Measurements from ENCODE around the gene C14orf93. TPM values are rescaled to one million over a fixed set of nuclear protein-coding genes. Genes with fewer than 3 reads are reported as not detected.

C14orf93 gene
- total RNA-seq, 1 experiment from 2014 or later: 8.2 TPM

DNA sequence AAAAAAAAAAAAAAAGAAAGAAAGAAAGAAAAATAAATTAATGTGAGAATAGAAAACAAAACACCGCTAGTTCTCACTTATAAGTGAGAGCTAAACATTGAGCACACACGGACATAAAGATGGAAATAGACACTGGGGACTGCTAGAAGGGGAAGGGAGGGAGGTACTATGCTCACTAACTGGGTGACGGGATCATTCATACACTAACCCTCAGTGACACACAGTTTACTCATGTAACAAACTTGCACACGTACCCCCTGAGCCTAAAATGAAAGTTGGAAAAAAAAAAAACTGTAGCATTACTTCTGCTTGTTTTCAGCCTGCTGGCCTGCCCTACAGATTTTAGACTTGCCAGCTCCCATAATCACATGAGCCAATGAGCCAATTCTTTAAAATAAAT is 70.3 kb downstream of the C14orf93 start:
- Mint-ChIP-seq H3K36me3 (ENCODE audit: insufficient read depth in 1 of 3, low read depth in 3 of 3) (peaks cover 7 to 32% (median 23%) of the 10 kb centered on the region in 3 experiments; a peak in 6 of 7 replicates), H3K4me1 (peaks cover 0 to 3% of the 10 kb centered on the region in 2 experiments; a peak in 1 of 4 replicates), H3K27me3 (ENCODE audit: low read depth) (no peaks in the 10 kb centered on the region), H3K9me3 (no peaks in the 10 kb centered on the region), H3K27ac (peak overlapping the region in 1 of 3 experiments; percentile 17; a peak in 1 of 7 replicates), H3K4me3 (no peak overlapping the region)
- Histone ChIP-seq H3K23me2 (ENCODE audit: insufficient read length, low read depth, low read length, poor library complexity, severe bottlenecking) (no peaks in the 10 kb centered on the region), H4K8ac (replicated peaks; ENCODE audit: insufficient read length, low read depth, low read length) (no peak overlapping the region), H3K18ac (ENCODE audit: insufficient read length, low read depth, low read length) (no peak overlapping the region), H4K91ac (ENCODE audit: insufficient read length, low read depth, low read length) (no peak overlapping the region), H3K23ac (ENCODE audit: insufficient read length, low read depth, low read length) (no peak overlapping the region), H3K9me3 (ENCODE audit: control insufficient read depth, low read depth, low read length) (no peaks in the 10 kb centered on the region), H3K4ac (ENCODE audit: low read depth, low read length) (no peak overlapping the region), H3K27me3 (ENCODE audit: insufficient read depth, low read length) (no peaks in the 10 kb centered on the region), H4K20me1 (ENCODE audit: control insufficient read depth, insufficient read depth, insufficient read length) (no peaks in the 10 kb centered on the region), H3K79me2 (ENCODE audit: insufficient read depth, low read length) (no peaks in the 10 kb centered on the region), H2BK120ac (ENCODE audit: low read depth, low read length, poor library complexity, severe bottlenecking) (no peak overlapping the region), H3K14ac (ENCODE audit: insufficient read depth, low read length) (no peak overlapping the region), H3K56ac (ENCODE audit: insufficient read length, low read depth, low read length) (no peak overlapping the region), H3K9ac (ENCODE audit: extremely low read depth, insufficient read length, low read length) (no peak overlapping the region), H2BK5ac (ENCODE audit: insufficient read length, low read length) (no peak overlapping the region), H3T11ph (ENCODE audit: low read length) (no peak overlapping the region), H2AFZ (ENCODE audit: low read length) (no peak overlapping the region), H3K79me1 (ENCODE audit: insufficient read depth, low read depth, low read length, poor library complexity, severe bottlenecking) (no peaks in the 10 kb centered on the region), H3K27ac (ENCODE audit: insufficient read length, low read depth, low read length) (no peak overlapping the region), H2BK20ac (ENCODE audit: low read depth, low read length, poor library complexity, severe bottlenecking) (no peak overlapping the region), H2BK12ac (ENCODE audit: insufficient read length, low read depth, low read length) (no peak overlapping the region), H2AK5ac (ENCODE audit: insufficient read length, low read length) (no peak overlapping the region), H3K4me2 (ENCODE audit: insufficient read depth, insufficient read length, low read length) (no peak overlapping the region), H4K5ac (ENCODE audit: insufficient read length, low read depth, low read length) (no peak overlapping the region), H3K4me1 (ENCODE audit: insufficient read depth, low read length) (no peaks in the 10 kb centered on the region), H2BK15ac (ENCODE audit: low read depth, low read length) (no peak overlapping the region)
- no peak for DNase-seq
- TF ChIP-seq, protein P1, sequence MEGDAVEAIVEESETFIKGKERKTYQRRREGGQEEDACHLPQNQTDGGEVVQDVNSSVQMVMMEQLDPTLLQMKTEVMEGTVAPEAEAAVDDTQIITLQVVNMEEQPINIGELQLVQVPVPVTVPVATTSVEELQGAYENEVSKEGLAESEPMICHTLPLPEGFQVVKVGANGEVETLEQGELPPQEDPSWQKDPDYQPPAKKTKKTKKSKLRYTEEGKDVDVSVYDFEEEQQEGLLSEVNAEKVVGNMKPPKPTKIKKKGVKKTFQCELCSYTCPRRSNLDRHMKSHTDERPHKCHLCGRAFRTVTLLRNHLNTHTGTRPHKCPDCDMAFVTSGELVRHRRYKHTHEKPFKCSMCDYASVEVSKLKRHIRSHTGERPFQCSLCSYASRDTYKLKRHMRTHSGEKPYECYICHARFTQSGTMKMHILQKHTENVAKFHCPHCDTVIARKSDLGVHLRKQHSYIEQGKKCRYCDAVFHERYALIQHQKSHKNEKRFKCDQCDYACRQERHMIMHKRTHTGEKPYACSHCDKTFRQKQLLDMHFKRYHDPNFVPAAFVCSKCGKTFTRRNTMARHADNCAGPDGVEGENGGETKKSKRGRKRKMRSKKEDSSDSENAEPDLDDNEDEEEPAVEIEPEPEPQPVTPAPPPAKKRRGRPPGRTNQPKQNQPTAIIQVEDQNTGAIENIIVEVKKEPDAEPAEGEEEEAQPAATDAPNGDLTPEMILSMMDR (conservative IDR thresholded peaks at IDR 0.05): no peak
- WGBS (ENCODE audit: extremely low coverage, insufficient read length, low lambda C conversion rate): no CpG with 5 or more reads among the region's 4 CpGs

Other genes starting within 250 kb of the C14orf93 start
- gene OXA1L, start 243.5 kb downstream of the C14orf93 start, total RNA-seq (2021): 115 and 128 TPM in 2 replicates
- 2.5 and 3.1 TPM in 2 replicates for gene SLC7A7, start 194.7 kb downstream of the C14orf93 start, total RNA-seq (2021)
- 174 and 190 TPM in 2 replicates for gene MRPL52, start 180.3 kb downstream of the C14orf93 start, total RNA-seq (2021)
- 56.5 and 60.3 TPM in 2 replicates for gene MMP14, start 173.6 kb downstream of the C14orf93 start, total RNA-seq (2021)
- 12.7 and 13.3 TPM in 2 replicates for gene LRP10, start 138.4 kb downstream of the C14orf93 start, total RNA-seq (2021)
- 1.2 and 1.4 TPM in 2 replicates for gene REM2, start 126.9 kb downstream of the C14orf93 start, total RNA-seq (2021)
- 77.2 and 79.0 TPM in 2 replicates for gene RBM23, start 91.0 kb downstream of the C14orf93 start, total RNA-seq (2021)
- 141 and 147 TPM in 2 replicates for gene PRMT5, start 80.8 kb downstream of the C14orf93 start, total RNA-seq (2021)
- 62.7 and 66.3 TPM in 2 replicates for gene HAUS4, start 53.1 kb downstream of the C14orf93 start, total RNA-seq (2021)
- 44.3 and 44.9 TPM in 2 replicates for gene AJUBA, start 27.6 kb downstream of the C14orf93 start, total RNA-seq (2021)
- 252 and 253 TPM in 2 replicates for gene PSMB5, start 24.8 kb upstream of the C14orf93 start, total RNA-seq (2021)
- gene PSMB11, start 32.1 kb upstream of the C14orf93 start, total RNA-seq (2021): not detected in 2 replicates
- 16.7 and 16.9 TPM in 2 replicates for gene CDH24, start 47.4 kb upstream of the C14orf93 start, total RNA-seq (2021)
- 314 and 333 TPM in 2 replicates for gene ACIN1, start 85.0 kb upstream of the C14orf93 start, total RNA-seq (2021)
- 65.1 and 66.9 TPM in 2 replicates for gene C14orf119, start 85.4 kb upstream of the C14orf93 start, total RNA-seq (2021)
- not detected in 2 replicates for gene CIROP, start 94.8 kb upstream of the C14orf93 start, total RNA-seq (2021)
- gene CEBPE, start 109.1 kb upstream of the C14orf93 start, total RNA-seq (2021): not detected in 2 replicates
- gene SLC7A8, start 173.5 kb upstream of the C14orf93 start, total RNA-seq (2021): 77.9 and 84.5 TPM in 2 replicates
- 0.15 and 0.39 TPM in 2 replicates for gene RNF212B, start 227.8 kb upstream of the C14orf93 start, total RNA-seq (2021)

Measured in H9 (cell line).